BJ (cell line): ENCODE measurements around the gene RBMS1. TPM values are rescaled to one million over a fixed set of nuclear protein-coding genes. Genes with fewer than 3 reads are reported as not detected.

Experiments used
- CTCF ChIA-PET: fragments of 350-600 bp; formaldehyde crosslinking; extraction: SDS; loops from one replicate; lab custom pipeline; 2021; ENCODE audit warnings: antibody characterized with exemption, inconsistent platforms; lab: Yijun Ruan, JAX
- POLR2A ChIA-PET: fragments of 300-600 bp; sonication (Branson Sonifier 250); formaldehyde crosslinking; extraction: SDS; loops from one replicate; lab custom pipeline; 2021; ENCODE audit warnings: antibody characterized with exemption; lab: Charles Lee
- DNase-seq: peaks from one replicate; pipeline ENCODE4 v3.0.0-alpha.2; 2011; ENCODE audit warnings: low read depth
- H3K27me3 ChIP-seq: 2 replicates; pipeline ENCODE4 v1.6.0; 2011; ENCODE audit warnings: low read length; ENCODE audit not compliant: control insufficient read depth, insufficient read depth
- H3K36me3 ChIP-seq: 2 replicates; pipeline ENCODE4 v1.5.1; 2011; ENCODE audit warnings: low read length; ENCODE audit not compliant: control insufficient read depth, insufficient read depth
- H3K4me3 ChIP-seq: 2 replicates; pipeline ENCODE4 v1.5.1; 2011; ENCODE audit warnings: low read depth, mild to moderate bottlenecking, control low read depth, low read length
- polyA plus RNA-seq: library from polyadenylated mRNA; depleted of rRNA; stranded (reverse); fragments of >200 nt; gene quantifications from 2 replicates; pipeline ENCODE4 v1.2.3, GENCODE V29; 2011
- TF ChIP-seq, protein P1 (sequence below): IDR thresholded peaks from 2 replicates; pipeline ENCODE4 v1.5.1; 2011; ENCODE audit warnings: low read depth, mild to moderate bottlenecking, control low read depth, inconsistent platforms, low read length, moderate library complexity; ENCODE audit not compliant: insufficient read depth

Gene RBMS1
- polyA plus RNA-seq, 1 experiment: 80.1 TPM

DNA sequence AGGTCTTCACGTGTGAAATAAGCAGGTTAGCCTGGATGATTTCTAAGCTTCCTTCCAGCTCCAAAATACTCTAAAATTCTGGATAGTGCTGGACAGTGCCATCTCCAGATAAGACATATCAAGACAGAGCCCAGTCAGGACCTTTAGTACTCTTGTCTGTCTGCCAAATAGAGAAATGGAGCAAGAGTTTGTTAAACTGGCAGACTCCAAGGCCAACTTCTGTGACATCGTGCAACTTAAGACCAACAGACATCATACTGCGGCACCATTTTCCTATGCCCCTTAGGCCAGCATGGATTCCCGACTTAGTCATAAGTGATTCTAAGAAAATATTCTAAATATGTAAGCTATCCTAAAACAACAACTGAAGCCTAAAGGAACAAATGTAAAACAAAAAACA lies 118.6 kb downstream of the RBMS1 start:
- Histone ChIP-seq H3K27me3 (no peaks in the 10 kb centered on the region), H3K36me3 (peaks cover 2% of the 10 kb centered on the region; the same call in 1 of the 2 replicates), H3K4me3 (no peak overlapping the region)
- TF ChIP-seq, protein P1, sequence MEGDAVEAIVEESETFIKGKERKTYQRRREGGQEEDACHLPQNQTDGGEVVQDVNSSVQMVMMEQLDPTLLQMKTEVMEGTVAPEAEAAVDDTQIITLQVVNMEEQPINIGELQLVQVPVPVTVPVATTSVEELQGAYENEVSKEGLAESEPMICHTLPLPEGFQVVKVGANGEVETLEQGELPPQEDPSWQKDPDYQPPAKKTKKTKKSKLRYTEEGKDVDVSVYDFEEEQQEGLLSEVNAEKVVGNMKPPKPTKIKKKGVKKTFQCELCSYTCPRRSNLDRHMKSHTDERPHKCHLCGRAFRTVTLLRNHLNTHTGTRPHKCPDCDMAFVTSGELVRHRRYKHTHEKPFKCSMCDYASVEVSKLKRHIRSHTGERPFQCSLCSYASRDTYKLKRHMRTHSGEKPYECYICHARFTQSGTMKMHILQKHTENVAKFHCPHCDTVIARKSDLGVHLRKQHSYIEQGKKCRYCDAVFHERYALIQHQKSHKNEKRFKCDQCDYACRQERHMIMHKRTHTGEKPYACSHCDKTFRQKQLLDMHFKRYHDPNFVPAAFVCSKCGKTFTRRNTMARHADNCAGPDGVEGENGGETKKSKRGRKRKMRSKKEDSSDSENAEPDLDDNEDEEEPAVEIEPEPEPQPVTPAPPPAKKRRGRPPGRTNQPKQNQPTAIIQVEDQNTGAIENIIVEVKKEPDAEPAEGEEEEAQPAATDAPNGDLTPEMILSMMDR: no peak
- DNase-seq: no peak
- CTCF ChIA-PET: interaction anchor here (0.6 to 1.3 kb wide), 4 partner anchors 23 to 715 kb away, joined by 3 to 6 read pairs (median 3); no protein-coding TSS in a partner anchor
- POLR2A ChIA-PET: interaction anchor here (0.7 kb wide), 1 partner anchor 188 kb away, joined by 3 read pairs; no protein-coding TSS in a partner anchor

DNA sequence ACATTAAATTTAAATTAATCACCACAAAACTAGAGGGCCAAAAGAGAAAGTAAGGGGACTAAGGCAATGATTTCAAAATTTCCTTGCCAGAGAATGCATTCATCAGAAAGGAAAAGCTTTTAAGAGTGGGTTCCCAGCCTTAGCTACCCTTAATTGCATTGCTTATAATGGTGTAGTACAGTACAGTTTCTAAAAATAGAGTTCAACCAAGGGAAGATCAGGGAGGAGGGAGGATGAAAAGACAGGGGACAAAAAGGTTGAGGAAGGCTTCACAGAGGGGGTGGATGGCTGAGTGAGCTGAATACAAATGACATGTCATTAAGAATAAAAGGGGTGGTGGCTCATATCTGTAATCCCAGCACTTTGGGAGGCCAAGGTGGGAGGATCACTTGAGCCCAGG lies 119.9 kb downstream of the RBMS1 start:
- POLR2A ChIA-PET: no interaction called here
- Histone ChIP-seq H3K36me3 (peaks cover 2% of the 10 kb centered on the region; the same call in 1 of the 2 replicates), H3K27me3 (no peaks in the 10 kb centered on the region), H3K4me3 (no peak overlapping the region)
- CTCF ChIA-PET: no interaction called here
- TF ChIP-seq, protein P1: no peak
- no peak for DNase-seq

DNA sequence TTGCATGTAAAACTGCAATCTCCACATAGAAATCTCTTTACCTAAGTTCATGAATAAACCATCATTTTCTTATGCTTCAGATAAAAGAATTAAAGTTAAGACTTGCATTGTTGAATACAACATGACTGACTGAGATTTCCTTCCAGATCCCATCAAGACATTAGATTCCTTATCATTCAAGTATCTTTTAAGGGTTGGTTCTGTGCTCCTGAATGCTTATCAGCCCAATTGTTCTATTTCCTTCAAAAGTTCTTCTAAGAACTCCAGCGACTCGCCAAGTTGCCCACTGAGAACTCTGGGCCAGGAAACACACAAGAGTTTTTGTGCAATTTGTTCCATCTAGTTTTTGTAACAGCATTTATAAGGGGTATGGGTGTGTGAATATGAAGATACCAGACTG lies 120.3 kb downstream of the RBMS1 start:
- no peak overlapping the region for H3K4me3 ChIP-seq
- POLR2A ChIA-PET: no interaction called here
- TF ChIP-seq, protein P1: no peak
- H3K36me3 ChIP-seq: peaks cover 2% of the 10 kb centered on the region; the same call in 1 of the 2 replicates
- CTCF ChIA-PET: no interaction called here
- no peaks in the 10 kb centered on the region for H3K27me3 ChIP-seq
- DNase-seq: no peak

DNA sequence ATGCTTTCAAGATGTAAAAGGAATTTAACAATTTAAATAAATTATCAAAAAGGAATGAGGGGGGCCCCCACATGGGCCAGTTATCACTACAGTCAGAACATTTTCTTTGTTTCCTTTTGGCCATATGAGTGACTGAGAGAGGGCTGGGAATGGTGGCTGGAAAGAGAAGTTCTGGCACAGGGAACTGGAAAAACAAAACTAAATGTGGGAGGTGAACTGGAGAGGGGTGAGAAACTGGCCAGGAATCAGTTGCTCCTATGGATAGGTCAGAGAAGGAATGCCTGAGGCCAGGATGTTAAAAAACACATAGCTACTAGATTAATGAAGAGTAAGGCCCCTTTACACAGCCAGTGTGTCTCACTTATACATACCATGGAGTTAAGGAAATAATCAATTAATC lies 121.0 kb downstream of the RBMS1 start:
- H3K36me3 ChIP-seq: peaks cover under 1% of the 10 kb centered on the region; the same call in 1 of the 2 replicates
- H3K27me3 ChIP-seq: no peaks in the 10 kb centered on the region
- POLR2A ChIA-PET: interaction anchor here (0.6 kb wide), 1 partner anchor 693 kb away, joined by 7 read pairs; no protein-coding TSS in a partner anchor
- TF ChIP-seq, protein P1: no peak
- H3K4me3 ChIP-seq: no peak overlapping the region
- CTCF ChIA-PET: no interaction called here
- DNase-seq: no peak

DNA sequence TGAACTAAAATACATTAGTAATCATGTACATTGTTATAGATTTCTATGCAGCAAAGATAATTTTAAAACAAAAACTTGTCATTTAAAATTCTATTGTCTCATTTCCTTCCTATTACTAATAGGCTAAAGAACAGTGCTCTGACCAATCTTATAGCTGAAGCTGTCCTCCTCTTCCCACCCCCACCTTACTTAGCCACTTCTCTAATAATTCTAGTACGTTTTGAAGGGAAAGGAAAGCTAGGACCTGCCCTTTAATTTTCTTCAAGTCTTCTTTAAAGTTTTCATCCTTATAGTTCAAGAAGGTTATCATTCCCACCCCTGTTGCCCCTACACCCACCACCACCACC lies 121.6 kb downstream of the RBMS1 start:
- DNase-seq: no peak
- ChIA-PET POLR2A (interaction anchor here (0.6 kb wide), 1 partner anchor 693 kb away, joined by 7 read pairs; no protein-coding TSS in a partner anchor), CTCF (interaction anchor here (1.0 kb wide), 1 partner anchor 10 kb away, joined by 3 read pairs; no protein-coding TSS in a partner anchor)
- Histone ChIP-seq H3K4me3 (no peak overlapping the region), H3K27me3 (no peaks in the 10 kb centered on the region), H3K36me3 (no peaks in the 10 kb centered on the region)
- TF ChIP-seq, protein P1: no peak
